Lung (tissue), 12 donors: Measurements from ENCODE around the gene RSPO3. TPM values are rescaled to one million over a fixed set of nuclear protein-coding genes. Genes with fewer than 3 reads are reported as not detected.
A peak's percentile ranks its signal among the peaks of the same experiment; 100 is the strongest.

Experiments used
- ATAC-seq: fragments of 200-7000 bp; cut with Tn5 transposase; one replicate; pipeline ENCODE4 v1.9.1; 2020; ENCODE audit warnings: moderate number of reproducible peaks; ENCODE audit not compliant: insufficient read depth, low FRiP score
- DNase-seq, 3 donors: peaks; one replicate each; pipeline ENCODE4 v3.0.0-alpha.2; 2013 to 2017
- H3K27ac ChIP-seq, 2 donors: one replicate each; pipeline ENCODE4 v1.5.1; 2013; ENCODE audit warnings: mild to moderate bottlenecking in 2 of 2, moderate library complexity in 2 of 2, control low read depth in 1 of 2, inconsistent platforms in 1 of 2, low read depth in 1 of 2, low read length in 1 of 2
- H3K27me3 ChIP-seq, 3 donors: one replicate each; pipeline ENCODE4 v1.5.1; 2013; ENCODE audit warnings: low read length in 2 of 3; ENCODE audit not compliant: control insufficient read depth in 3 of 3, insufficient read depth in 3 of 3
- H3K36me3 ChIP-seq, 4 donors: one replicate each; pipeline ENCODE4 v1.5.1; 2013; ENCODE audit warnings: low read length in 4 of 4, mild to moderate bottlenecking in 1 of 4, moderate library complexity in 1 of 4; ENCODE audit not compliant: control insufficient read depth in 4 of 4, insufficient read depth in 4 of 4
- H3K4me1 ChIP-seq, 5 donors: one replicate each; pipeline ENCODE4 v1.5.1; 2013; ENCODE audit warnings: low read length in 5 of 5, mild to moderate bottlenecking in 2 of 5, moderate library complexity in 1 of 5; ENCODE audit not compliant: control insufficient read depth in 5 of 5, insufficient read depth in 5 of 5
- H3K4me3 ChIP-seq: one replicate; pipeline ENCODE4 v1.5.1; 2013; ENCODE audit warnings: mild to moderate bottlenecking, control low read depth, moderate library complexity
- H3K9ac ChIP-seq, 2 donors: one replicate each; pipeline ENCODE4 v1.5.1; 2013; ENCODE audit warnings: low read length in 2 of 2, control low read depth in 1 of 2; ENCODE audit not compliant: insufficient read depth in 1 of 2
- H3K9me3 ChIP-seq, 4 donors: one replicate each; pipeline ENCODE4 v1.5.1; 2013; ENCODE audit warnings: low read length in 3 of 4, mild to moderate bottlenecking in 1 of 4, moderate library complexity in 1 of 4; ENCODE audit not compliant: control insufficient read depth in 4 of 4, insufficient read depth in 3 of 4
- WGBS, 2 donors: extraction: QIAGEN DNeasy Blood & Tissue Kit; methylation state at CpG; one replicate each; pipeline ENCODE4 v1.1.7; 2013; 5-methylcytosine and 5-hydroxymethylcytosine counted together
- polyA plus RNA-seq, 2 donors: library from polyadenylated mRNA; stranded (reverse); fragments of 200-250 nt; gene quantifications; one replicate each; pipeline ENCODE4 v1.2.1, GENCODE V29; 2013
- total RNA-seq, 2 donors: library from RNA; depleted of rRNA in 1 of 2; stranded (reverse); fragments of >200 nt in 1 of 2; gene quantifications; one replicate each; pipeline ENCODE4 v1.2.1, GENCODE V29; 2014 to 2021
- TF ChIP-seq, protein P1 (sequence below): IDR thresholded peaks from 2 replicates; pipeline ENCODE4 v1.5.1; 2012; ENCODE audit warnings: mild to moderate bottlenecking; ENCODE audit errors: control extremely low read depth, extremely low read depth
- donor health status: control.
- donor health status: control.
- donor health status: Bipolar disorder and iron deficiency.
- donor health status: healthy.
- donor health status: DM: yes; HTN: yes; CAD: no.

Gene RSPO3
- total and polyA plus RNA-seq, 4 donors: 0.88 to 5.9 (median 4.6) TPM

DNA sequence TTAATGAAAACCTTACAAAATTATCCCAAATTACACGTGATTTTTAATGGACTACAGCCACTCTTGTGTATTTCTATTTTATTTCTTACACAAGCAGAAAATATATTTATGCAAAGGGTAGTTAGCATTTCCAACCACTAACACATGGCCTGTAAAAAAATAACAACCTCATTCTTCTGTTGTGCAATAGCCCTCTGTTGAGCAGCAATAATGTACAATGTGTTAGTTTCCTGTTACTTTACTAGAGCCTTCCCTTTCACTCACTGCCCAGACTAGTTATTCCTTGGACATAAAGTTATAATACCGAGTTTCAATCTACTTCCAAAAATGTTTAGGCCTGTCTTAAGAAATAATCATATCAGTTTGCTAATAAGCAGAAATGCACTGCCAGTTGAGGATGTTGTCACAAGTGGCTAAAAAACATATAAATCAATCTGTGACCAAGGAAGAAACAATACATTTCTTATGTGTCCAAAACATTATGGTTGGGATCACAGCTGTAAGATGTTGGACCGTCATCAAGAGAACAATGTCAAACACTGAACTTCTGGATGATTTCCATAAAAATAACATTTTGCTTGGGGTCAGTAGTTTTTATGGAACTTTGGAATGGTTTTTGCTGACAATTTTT, 74.6 kb downstream of the RSPO3 start:
- H3K27ac ChIP-seq: peak overlapping the region in 1 of 2 donors; percentile 2
- TF ChIP-seq, protein P1, sequence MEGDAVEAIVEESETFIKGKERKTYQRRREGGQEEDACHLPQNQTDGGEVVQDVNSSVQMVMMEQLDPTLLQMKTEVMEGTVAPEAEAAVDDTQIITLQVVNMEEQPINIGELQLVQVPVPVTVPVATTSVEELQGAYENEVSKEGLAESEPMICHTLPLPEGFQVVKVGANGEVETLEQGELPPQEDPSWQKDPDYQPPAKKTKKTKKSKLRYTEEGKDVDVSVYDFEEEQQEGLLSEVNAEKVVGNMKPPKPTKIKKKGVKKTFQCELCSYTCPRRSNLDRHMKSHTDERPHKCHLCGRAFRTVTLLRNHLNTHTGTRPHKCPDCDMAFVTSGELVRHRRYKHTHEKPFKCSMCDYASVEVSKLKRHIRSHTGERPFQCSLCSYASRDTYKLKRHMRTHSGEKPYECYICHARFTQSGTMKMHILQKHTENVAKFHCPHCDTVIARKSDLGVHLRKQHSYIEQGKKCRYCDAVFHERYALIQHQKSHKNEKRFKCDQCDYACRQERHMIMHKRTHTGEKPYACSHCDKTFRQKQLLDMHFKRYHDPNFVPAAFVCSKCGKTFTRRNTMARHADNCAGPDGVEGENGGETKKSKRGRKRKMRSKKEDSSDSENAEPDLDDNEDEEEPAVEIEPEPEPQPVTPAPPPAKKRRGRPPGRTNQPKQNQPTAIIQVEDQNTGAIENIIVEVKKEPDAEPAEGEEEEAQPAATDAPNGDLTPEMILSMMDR: no peak
- no peak overlapping the region for H3K9ac ChIP-seq
- ATAC-seq (peak; percentile 67), DNase-seq (peak; percentile 30 to 94 (median 92))
- no peaks in the 10 kb centered on the region for H3K9me3 ChIP-seq
- H3K4me1 ChIP-seq: peaks cover 0 to 49% (median 18%) of the 10 kb centered on the region in 5 donors
- 35 to 38% methylated on average over 3 of the region's 3 CpGs for WGBS, 2 donors
- H3K27me3 ChIP-seq: no peaks in the 10 kb centered on the region
- H3K36me3 ChIP-seq: no peaks in the 10 kb centered on the region
- H3K4me3 ChIP-seq: no peak overlapping the region

DNA sequence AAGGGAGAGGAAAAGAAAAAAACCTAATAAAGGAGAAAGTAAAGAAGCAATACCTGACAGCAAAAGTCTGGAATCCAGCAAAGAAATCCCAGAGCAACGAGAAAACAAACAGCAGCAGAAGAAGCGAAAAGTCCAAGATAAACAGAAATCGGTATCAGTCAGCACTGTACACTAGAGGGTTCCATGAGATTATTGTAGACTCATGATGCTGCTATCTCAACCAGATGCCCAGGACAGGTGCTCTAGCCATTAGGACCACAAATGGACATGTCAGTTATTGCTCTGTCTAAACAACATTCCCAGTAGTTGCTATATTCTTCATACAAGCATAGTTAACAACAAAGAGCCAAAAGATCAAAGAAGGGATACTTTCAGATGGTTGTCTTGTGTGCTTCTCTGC, 77.4 kb downstream of the RSPO3 start:
- WGBS, 2 donors: 79 to 83% methylated on average over 3 of the region's 3 CpGs
- no peaks in the 10 kb centered on the region for H3K27me3 ChIP-seq
- H3K9me3 ChIP-seq: no peaks in the 10 kb centered on the region
- TF ChIP-seq, protein P1: no peak
- no peak overlapping the region for H3K4me3 ChIP-seq
- no peaks in the 10 kb centered on the region for H3K36me3 ChIP-seq
- peaks cover 0 to 56% (median 18%) of the 10 kb centered on the region in 5 donors for H3K4me1 ChIP-seq
- ATAC-seq (no peak), DNase-seq (no peak)
- no peak overlapping the region for H3K27ac ChIP-seq
- H3K9ac ChIP-seq: no peak overlapping the region

DNA sequence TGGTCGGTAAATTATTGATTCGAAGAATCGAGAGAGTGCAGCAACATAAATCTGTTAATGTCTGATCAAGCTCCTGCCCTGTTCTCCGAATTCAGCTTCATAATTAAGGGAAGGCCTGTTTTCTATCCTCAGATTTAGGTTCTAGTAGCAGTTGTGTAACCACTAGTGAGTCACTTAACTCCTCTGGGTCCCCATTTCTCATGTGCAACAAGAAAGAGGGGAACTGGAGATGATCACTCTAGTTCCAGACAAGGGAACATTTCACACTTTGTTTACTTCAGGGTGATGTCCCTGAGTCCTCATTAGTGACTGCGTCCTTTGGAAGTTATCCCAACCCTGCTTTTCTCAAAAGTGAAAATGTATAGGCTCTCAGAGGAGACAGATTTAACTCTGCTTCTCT, 80.1 kb downstream of the RSPO3 start:
- peak; percentile 47 for ATAC-seq
- H3K4me3 ChIP-seq: no peak overlapping the region
- H3K4me1 ChIP-seq: peaks cover 0 to 30% (median 0%) of the 10 kb centered on the region in 5 donors
- H3K27ac ChIP-seq: no peak overlapping the region
- H3K9ac ChIP-seq: no peak overlapping the region
- no peaks in the 10 kb centered on the region for H3K27me3 ChIP-seq
- H3K9me3 ChIP-seq: no peaks in the 10 kb centered on the region
- peak in 1 of 3 donors; percentile 46 for DNase-seq
- H3K36me3 ChIP-seq: no peaks in the 10 kb centered on the region
- TF ChIP-seq, protein P1: no peak
- 68 to 85% methylated on average over 5 of the region's 5 CpGs for WGBS, 2 donors

DNA sequence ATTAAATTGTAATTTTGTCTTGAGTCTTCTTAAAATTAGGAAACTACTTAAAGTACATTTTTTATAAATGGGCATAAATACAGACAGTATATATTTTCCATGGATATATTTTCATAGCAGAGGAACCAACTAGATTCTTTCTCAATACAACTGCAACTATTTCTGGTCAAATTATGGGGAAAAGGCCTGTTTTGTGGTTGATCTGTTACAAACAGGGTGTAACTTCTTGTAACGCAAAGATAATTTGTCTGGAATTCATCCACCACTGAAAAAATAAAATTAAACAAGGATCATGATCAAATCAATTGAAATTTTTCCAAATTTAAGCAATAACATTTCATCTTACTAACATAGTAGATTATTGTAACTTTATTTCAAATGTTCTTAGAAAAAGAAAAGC, 81.0 kb downstream of the RSPO3 start:
- no peak overlapping the region for H3K27ac ChIP-seq
- no peak overlapping the region for H3K4me3 ChIP-seq

More for the DNA sequence above, 81.0 kb downstream of the RSPO3 start:
- DNase-seq (no peak), ATAC-seq (no peak)
- Histone ChIP-seq H3K9me3 (no peaks in the 10 kb centered on the region), H3K9ac (no peak overlapping the region), H3K4me1 (peaks cover 0 to 28% (median 0%) of the 10 kb centered on the region in 5 donors), H3K27me3 (no peaks in the 10 kb centered on the region), H3K36me3 (no peaks in the 10 kb centered on the region)
- TF ChIP-seq, protein P1: no peak
- 43 to 64% methylated on average over 1 of the region's 1 CpG for WGBS, 2 donors
